HG03457 (cell line): ENCODE data around the gene TRAPPC5.

Source experiments
- ATAC-seq: cut with Tn5 transposase; IDR thresholded peaks from one replicate; pipeline ENCODE4 v1.9.1; 2021; ENCODE audit warnings: moderate number of reproducible peaks; ENCODE audit not compliant: unreplicated experiment

Gene TRAPPC5

DNA sequence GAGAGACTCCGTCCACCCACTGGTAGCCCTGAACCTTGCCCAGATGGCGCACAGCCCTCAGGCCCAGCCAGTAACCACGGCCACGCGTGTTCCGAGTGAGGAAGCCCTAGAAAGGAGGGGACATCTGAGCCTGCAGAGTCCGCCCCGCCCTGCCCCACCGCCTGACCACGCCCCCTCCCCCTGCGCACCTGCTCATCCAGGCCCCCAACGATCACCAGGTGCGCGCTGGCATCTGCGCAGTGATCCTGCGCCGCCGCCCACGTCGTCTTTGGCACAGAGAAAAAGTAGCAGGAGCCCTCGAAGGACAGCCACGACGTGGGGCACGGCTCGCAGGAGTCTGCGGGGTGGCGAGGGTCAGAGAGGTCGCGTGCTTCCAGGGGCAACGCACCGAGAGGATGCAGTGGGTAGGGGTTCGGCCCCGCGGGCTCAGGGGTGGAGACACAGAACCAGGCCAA, 49.2 kb downstream of the TRAPPC5 start:
- ATAC-seq: no peak

DNA sequence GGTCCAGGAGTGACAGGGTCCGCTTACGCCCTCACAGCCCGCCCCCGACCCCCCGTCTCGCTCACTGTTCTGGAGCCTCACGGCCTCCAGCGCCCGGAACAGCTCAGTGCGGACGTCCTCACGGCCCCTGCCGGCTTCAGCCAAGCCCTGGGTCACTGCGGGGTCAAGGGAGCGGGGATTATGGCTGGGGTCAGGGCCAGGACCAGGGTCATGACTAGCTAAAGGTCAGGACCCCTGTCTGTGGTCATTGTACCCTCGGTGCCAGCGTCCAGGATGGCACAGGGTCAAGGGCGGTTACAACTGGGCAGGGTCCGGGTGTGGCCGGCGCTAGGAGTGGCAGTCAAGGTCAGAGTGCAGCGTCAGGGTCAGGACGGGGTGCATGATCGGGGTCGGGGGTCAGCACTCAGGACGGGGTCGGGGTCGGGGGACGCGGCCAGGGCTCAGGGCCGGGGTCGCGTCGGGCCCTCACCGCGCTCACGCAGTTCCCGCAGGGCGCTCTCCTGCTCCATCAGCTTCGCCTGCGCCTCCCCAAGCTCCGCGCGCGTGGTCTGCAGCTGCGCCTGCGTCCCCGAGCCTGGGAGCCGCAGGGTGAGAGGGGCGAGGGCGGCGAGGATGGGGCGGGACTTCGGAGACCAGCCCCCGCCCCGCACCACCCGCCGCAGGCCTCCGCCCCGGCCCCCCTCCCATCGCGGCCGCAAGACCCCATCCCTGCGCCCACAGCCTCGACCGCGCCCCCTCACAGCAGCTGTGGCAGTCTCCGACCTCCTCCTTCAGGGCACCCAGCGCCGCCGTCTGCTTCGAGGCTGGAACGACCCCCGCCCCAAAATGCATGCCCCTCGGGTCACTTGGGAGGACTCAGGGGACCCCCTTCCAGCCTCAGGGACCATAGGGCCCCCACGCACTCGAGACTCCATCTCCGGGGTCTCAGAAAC, 49.9 kb downstream of the TRAPPC5 start:
- ATAC-seq: no peak

DNA sequence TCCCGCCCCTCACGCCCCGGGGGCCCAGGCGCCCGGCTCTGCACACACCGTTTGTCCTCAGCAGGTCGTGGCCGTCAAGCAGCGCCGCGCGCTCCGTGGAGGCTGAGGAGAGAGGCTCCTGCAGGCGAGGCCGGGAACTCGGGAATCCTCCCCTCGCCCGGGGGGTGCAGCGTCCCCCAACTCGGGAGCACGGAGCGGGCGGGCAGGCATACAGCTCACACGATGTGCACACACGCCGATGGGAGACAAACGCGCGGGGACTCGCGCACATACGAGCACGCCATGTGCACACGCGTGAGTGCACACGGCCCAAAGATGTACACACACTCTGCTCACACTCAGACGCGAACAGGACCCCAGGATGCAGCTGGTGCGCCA, 50.6 kb downstream of the TRAPPC5 start:
- ATAC-seq: no peak

DNA sequence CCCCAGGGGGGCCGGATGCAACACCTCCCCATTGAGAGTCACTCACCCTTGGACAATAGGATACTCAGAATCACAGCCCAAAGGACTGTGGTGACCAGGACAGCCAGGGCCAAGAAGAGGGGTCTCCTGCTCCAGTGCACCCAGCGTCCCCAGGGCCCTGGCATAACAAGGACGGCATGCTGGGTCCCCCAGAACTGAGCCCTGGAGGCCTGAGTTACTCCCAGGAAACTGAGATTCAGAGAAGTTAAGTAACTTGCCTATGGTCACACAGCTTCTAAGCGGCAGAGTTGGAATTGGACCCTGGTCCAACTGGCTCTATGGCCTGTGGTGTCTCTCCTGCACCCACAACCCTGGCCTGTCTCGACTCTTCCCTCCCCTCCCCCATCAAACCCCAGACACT, 51.0 kb downstream of the TRAPPC5 start:
- ATAC-seq: no peak

DNA sequence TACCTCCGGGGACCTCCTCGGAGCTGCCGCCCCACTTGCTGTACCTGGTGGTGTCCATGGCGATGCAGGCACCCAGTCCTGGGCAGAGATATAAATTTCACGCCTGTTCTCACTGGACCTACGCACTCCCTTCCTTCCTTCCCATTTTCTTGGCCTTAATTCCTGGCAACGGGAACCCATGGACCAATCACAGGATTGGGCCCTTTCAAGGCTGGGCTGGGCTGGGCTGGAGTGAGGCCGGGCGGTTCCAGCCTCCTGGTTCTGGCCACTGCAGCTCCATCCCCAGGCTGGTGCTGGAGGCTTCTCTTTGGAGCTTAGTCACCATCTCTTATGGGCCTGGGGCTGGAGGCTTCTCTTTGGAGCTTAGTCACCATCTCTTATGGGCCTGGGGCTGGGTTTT, 51.4 kb downstream of the TRAPPC5 start, which contains the start of gene CLEC4G:
Gene CLEC4G (minus strand): TSS at position 66 of the 400 bp plus-strand sequence. CDS start 8 bp downstream, at position 58.
- no peak for ATAC-seq

DNA sequence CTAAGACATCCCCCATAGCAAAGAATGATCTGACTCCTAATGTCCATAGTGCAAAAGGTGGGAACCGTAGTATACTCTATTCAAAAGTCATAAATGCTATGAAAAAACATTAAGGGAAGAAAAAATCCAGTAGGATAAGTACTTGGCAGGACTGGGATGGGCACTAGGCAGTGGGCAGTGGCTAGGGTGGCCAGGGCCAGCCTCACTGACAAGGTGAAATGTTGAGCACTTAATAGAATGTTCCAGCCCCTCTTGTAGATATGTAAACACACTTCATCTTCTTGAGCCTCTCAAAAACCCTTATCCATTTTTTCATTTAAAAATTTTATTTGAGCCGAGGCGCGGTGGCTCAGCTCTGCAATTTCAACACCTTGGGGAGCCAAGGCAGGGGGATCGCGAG, 52.7 kb downstream of the TRAPPC5 start:
- no peak for ATAC-seq

DNA sequence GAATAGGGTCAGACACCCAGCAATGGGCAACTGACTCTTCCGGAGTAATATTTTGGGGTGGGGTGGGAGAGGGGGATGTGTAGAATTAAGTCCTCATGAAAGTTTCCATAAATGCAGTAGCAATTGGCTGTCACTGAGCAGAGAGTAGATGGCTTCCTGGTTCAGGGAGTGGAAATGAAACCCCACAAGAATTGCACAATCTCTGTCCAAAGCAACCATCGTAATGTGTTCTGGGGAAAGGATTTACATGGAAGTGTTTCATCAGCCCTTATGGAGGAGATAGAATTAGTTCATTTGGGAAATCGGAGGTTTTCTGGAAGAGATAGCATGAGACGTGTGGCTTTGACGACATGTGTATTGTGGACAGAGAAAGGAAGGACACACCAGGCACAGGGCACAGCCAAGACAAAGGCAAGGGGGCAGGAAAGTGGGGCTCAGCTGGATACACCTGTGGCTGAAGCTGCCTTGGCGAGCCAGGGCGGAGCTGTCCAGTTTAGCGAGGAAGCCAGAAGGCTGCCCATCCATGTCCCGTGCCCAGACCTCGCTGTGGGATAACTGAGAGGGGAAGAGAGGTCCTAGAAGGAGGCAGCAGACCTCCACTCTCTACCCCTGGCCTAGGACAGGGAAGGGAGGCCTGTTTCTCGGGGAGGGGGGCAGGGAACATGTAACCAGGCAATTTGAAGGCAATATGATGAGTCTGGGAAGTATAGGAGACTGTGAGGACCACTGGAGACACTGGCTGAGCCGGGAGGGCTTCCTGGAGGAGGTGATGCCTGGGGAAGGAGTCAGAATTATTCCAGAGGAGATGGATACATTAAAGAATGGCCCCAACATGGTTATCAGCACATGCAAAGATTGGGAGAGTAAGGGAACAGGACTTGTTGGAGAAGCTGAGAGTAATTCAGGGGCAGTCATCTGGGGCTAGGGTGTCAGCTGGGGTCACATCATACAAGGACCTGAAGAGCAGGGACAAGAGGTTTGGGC, 53.9 kb downstream of the TRAPPC5 start:
- no peak for ATAC-seq

DNA sequence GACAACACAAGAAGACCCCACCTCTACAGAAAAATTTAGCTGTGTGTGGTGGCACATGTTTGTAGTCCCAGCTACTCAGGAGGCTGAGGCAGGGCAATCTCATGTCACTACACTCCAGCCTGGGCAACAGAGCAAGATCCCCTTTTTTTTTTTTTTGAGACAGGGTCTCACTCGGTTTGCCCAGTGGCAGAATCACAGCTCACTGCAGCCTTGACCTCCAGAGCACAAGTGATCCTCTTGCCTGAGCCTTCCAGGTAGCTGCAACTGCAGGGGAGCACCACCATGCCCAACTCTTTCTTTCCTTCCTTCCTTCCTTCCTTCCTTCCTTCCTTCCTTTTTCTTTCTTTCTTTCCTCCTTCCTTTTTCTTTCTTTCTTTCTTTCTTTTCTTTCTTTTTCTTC, 55.5 kb downstream of the TRAPPC5 start:
- ATAC-seq: no peak

DNA sequence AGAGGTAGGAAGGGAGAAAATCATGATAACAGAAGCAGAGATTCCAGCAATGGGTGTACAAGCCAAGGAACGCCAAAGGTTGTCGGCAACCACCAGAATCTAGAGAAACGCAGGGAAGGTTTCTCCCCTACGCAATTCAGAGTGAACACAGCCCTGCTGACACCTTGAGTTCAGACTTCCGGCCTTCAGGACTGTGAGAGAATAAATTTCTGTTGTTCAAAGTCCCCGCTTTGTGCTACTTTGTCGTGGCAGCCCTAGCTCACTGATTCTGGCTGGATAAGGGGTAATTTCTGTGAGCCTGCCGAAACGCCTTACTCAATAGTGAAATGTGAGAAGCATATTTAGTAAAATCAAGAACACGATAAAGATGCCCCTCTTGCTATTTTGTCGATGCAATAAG, 56.6 kb downstream of the TRAPPC5 start:
- no peak for ATAC-seq
